ENCODE measurements around the gene MTX1.
"Not testable (repeated sequence)": the region's sequence is repeated elsewhere in the genome, so short reads cannot be mapped to it uniquely, and the experiment has no call there.

Gene MTX1

DNA sequence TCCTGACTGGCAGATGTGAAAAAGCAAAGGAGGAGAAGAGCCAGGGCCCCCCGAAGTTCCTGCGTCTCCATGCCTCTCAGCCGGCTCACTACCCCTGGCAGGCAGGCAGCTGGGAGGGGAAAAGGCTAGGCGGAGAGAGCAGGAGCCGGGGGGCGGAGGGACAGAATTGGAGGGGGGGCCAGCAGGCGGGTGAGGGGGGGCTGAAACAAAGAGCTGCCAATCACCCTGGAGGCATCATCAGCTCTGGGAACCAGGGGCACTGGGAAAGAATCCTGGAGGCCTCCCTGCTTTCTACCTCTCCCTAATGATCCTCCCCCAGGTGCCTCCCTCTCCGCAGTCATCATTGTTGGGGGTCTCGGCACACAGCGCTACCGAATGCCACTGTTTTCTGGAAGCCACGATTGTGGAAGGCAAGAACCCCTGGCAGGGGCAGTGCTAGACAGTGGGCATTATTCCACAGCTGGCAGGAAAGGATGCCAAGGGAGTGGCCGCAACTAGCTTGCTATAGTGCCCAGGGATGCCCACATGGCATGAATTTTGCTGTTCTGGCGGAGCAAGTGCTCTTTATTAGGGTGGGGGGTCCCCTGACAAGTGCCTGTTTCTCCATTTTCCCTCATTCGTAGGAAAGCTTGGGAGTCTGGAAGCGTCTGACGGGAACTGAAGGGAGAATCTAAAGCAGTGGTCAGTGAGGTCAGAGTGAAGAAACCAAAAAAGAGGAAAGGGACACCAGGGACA, 522 bp upstream of the MTX1 start, which contains the start of gene THBS3:
Gene THBS3, minus strand, starts transcription at position 92 of the 735 bp plus-strand sequence. Its CDS starts 21 bp downstream, at position 71.
- H3K4me1 Mint-ChIP-seq: peaks cover 26% of the 10 kb centered on the region
- H3K4me3 Mint-ChIP-seq: peak within 1 kb of the TSS; percentile 89
- H3K27ac Mint-ChIP-seq: peak within 1 kb of the TSS; percentile 89
- no peaks in the 10 kb centered on the region for H3K36me3 Mint-ChIP-seq
- no peaks in the 10 kb centered on the region for H3K9me3 Mint-ChIP-seq
- H3K27me3 Mint-ChIP-seq: no peaks in the 10 kb centered on the region

DNA sequence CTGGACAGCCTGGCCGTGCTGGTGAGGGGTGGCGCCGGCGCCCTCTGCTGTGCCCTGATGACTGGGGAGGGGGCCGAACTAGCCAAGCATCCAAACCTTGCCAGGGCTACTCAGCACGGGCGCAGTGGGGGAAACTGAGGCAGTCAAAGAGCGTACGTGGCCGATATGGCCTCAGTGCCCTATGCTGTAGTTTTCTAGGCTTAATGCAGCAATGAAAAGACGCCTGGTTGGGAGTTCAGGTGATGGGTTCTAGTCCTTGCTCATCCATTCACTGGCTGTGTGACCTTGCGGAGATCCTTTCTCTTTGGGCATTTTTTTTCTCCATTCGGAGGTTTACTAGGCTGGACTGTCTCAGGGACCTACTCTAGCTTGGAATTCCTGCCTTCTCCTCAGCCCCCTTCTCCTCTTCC, 822 bp downstream of the MTX1 start:
- Mint-ChIP-seq H3K4me1 (peaks cover 26% of the 10 kb centered on the region), H3K9me3 (no peaks in the 10 kb centered on the region), H3K36me3 (no peaks in the 10 kb centered on the region), H3K4me3 (peak overlapping the region; percentile 89), H3K27ac (peak overlapping the region; percentile 78), H3K27me3 (no peaks in the 10 kb centered on the region)

DNA sequence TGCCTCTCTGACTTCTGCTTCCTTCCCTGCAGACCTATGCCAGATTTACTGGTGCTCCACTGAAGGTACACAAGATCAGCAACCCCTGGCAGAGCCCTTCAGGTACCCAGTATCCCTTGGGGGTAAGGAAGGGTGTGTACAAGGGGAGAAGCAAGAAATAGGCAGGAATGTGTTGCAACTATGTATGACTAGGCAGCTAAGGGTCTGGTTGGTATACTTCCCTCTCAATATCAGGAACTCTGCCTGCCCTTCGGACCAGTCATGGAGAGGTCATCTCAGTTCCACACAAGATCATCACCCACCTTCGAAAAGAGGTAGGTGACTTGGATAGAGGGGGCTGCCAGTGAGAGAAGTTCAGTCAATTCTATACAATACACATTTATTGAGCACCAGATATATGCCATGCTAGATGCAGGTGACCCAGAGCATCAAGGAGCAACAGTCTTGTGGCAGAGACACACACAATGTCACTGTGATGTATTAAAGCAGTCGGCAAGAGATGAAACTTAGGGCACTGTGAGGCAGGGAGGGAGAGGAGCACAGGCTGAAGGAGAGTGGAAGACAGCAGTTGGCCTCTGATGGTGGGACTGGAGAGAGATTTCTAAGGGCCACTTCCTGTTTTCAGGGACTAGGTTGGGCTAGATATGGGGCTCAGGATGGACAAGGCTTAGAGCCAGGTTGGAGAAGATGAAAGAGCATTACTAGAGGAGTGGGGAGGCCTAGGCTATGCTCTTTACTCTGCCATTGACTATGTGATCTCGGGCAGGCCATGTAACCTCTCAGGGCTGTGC, 2.0 kb downstream of the MTX1 start:
- Mint-ChIP-seq H3K27me3 (no peaks in the 10 kb centered on the region), H3K4me3 (peak overlapping the region; percentile 38), H3K27ac (peak overlapping the region; percentile 13), H3K4me1 (peaks cover 26% of the 10 kb centered on the region), H3K9me3 (no peaks in the 10 kb centered on the region), H3K36me3 (no peaks in the 10 kb centered on the region)

DNA sequence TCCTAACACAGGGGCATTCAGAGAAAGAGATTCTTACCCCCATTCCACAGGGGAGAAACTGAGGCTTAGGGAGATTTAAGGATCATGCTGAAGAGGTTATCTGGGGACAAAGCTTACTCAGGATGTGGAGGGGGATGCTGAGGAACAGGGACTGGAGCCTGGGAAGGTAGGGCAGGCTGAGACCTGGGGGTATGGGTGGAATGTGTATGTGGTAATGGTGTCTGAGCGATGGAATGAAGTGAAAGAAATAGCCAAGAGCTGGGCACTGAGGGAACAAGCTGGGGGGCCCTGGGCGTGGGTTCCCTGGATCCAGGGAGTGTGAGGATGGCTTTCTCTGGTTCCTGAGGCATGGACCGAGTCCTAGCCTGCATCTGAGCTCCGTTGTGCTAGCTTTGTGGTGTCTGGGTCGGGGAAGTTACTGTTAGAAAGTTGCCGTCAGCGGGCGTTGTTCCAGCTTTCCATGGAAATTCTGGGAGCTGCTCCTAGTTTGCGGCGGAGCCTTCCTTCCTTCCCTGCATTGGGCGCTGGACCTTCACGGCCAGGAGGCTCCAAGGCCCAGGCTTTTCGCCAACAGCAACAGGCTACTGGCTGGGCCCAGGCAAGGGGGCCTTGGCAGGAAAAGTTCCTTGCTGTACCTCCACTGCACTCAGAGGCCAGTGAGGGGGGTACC, 3.0 kb downstream of the MTX1 start:
- not testable (repeated sequence) for H3K27me3 Mint-ChIP-seq, H3K4me3 Mint-ChIP-seq, H3K9me3 Mint-ChIP-seq, H3K27ac Mint-ChIP-seq, H3K36me3 Mint-ChIP-seq
- H3K4me1 Mint-ChIP-seq: peaks cover 26% of the 10 kb centered on the region

DNA sequence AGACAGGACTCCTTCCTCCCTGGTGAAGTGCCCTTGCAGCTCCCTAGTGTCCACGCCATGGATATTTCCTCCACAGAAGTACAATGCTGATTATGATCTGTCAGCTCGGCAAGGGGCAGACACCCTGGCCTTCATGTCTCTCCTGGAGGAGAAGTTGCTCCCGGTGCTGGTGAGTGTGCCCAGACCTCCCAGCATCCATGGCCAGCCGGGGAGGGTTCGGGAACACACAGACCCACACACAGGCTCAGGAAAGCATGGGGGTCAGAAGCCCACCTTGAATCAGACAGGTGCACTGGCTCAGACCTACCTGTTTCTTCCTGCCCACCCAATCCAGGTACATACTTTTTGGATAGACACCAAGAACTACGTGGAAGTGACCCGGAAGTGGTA, 3.6 kb downstream of the MTX1 start:
- H3K27ac Mint-ChIP-seq, H3K4me3 Mint-ChIP-seq, H3K27me3 Mint-ChIP-seq, H3K9me3 Mint-ChIP-seq, H3K36me3 Mint-ChIP-seq: not testable (repeated sequence)
- H3K4me1 Mint-ChIP-seq: peaks cover 22% of the 10 kb centered on the region

DNA sequence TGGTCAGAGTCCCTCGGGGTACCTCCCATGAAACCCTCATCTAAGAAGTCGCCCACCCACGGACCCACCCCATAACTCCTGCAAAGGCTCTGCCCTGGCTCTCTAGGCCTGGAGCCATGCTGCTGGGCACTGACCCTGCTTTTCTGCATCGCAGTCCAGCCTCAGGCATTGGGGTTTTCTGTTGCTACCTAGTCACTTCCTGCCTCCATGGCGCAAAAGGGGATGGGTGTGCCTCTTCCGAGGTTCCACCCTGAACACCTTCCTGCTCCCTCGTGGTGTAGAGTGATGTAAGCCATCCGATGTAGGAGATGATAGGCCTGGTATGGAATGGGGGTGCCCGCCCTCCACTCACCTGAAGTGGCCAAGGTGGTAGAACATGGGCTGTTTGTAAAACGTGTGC, 6.2 kb downstream of the MTX1 start:
- H3K9me3 Mint-ChIP-seq, H3K27ac Mint-ChIP-seq, H3K4me3 Mint-ChIP-seq, H3K36me3 Mint-ChIP-seq, H3K27me3 Mint-ChIP-seq: not testable (repeated sequence)
- peaks cover 14% of the 10 kb centered on the region for H3K4me1 Mint-ChIP-seq

DNA sequence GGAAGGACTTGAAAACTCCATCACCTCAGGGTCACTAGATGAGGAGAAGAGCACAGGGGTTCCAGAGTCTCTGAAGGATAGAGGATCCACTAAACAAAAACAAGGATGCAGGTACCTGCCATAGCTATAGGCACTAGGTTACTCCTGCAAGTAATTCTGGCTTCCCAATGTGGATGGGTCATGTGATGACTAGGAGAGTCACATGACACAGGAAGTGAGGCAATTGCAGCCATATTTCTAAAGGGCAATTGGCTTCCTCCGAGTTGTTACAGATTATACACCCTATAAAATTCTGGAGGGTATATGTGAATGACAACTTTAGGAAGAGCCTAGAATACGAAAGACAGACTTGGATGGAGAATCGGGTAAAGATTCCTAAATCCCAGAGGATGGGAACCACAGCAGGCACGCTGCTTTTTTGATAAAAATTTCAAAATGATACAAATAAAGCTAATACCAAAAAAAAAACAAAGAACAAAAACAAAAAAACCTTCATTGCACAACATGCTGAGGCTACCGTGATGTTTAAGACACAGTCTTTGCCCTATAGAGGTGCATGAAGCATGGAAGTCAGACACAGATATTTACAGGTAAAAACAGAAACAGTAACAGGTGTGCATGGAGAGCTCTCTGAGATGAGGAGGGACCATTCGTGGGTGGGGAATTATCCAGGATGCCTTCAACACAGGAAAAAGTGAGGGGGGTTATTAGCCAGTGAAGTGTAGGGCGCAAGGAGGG, 10.5 kb downstream of the MTX1 start:
- Mint-ChIP-seq H3K4me1 (peaks cover 12% of the 10 kb centered on the region), H3K36me3 (no peaks in the 10 kb centered on the region), H3K27me3 (no peaks in the 10 kb centered on the region), H3K4me3 (no peak overlapping the region), H3K27ac (peak overlapping the region; percentile 70), H3K9me3 (no peaks in the 10 kb centered on the region)

DNA sequence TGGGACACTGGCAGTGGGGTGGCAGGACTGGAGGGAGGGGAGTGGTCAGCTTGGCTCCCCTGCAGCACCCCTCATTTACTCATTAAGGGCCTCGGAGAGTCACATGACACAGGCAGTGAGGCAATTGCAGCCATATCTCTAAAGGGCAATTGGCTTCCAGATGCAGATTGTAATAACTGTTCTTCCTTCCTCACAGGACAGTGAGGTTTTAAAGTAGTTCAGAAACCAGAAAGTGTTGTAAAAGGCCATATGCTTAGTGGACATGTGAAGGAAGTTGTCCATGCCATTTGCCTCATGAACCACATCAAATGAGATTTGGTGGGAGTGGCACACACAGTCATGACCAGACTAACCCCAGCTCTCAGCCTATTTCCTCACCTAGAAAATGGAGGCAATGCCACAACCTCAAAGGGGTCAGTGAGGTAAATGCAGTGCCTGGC, 11.1 kb downstream of the MTX1 start:
- Mint-ChIP-seq H3K27me3 (no peaks in the 10 kb centered on the region), H3K9me3 (no peaks in the 10 kb centered on the region), H3K36me3 (no peaks in the 10 kb centered on the region), H3K27ac (no peak overlapping the region), H3K4me3 (no peak overlapping the region), H3K4me1 (peaks cover 12% of the 10 kb centered on the region)

DNA sequence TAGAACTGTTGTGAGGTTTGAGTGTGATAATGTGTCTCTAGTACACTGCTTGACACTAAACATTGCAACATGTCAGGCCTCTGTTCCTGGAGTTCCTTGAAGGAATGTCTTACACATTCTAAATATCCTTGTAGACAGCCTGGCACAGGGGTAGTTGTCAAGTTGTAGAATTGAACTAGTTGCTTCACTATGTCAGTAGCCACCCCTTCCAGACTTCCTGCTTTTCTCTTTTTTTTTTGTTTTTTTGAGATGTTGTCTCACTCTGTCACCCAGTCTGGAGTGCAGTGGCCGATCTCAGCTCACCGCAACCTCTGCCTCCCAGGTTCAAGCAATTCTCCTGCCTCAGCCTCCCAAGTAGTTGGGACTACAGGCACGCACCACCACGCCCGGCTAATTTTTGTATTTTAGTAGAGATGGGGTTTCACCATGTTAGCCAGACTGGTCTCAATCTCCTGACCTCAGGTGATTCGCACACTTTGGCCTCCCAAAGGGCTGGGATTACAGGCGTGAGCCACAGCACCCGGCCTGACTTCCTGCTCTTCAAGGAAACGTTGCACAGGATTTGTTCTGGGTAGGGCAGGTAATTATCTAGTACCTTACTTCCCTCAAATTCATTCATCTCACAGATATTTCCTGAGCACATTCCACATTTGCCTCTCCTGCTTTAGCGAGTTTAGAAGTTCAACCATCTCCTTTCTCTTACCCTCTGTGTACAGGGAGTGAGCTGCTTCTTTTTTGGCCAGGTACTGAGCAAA, 11.9 kb downstream of the MTX1 start:
- not testable (repeated sequence) for H3K27ac Mint-ChIP-seq, H3K36me3 Mint-ChIP-seq, H3K9me3 Mint-ChIP-seq, H3K27me3 Mint-ChIP-seq, H3K4me3 Mint-ChIP-seq
- H3K4me1 Mint-ChIP-seq: peaks cover 12% of the 10 kb centered on the region

DNA sequence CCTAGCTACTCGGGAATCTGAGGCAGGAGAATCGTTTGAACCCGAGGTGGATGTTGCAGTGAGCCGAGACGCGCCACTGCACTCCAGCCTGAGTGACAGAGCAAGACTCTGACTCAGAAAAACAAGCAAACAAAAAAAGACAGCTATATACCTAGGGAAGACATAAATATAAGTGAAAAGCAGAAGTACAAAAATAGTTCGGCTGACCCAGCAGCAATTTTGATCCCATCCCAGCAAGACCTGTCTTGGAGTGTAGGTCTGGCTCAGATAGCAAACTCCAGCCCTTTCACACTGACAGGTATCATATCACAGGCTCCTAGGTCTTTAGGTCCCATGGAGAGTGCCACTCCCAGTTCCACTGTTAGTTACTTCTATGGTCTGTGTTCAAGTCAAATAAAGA, 14.6 kb downstream of the MTX1 start:
- Mint-ChIP-seq H3K27ac (no peak overlapping the region), H3K27me3 (no peaks in the 10 kb centered on the region), H3K4me1 (peaks cover 28% of the 10 kb centered on the region), H3K4me3 (no peak overlapping the region), H3K36me3 (no peaks in the 10 kb centered on the region), H3K9me3 (no peaks in the 10 kb centered on the region)

DNA sequence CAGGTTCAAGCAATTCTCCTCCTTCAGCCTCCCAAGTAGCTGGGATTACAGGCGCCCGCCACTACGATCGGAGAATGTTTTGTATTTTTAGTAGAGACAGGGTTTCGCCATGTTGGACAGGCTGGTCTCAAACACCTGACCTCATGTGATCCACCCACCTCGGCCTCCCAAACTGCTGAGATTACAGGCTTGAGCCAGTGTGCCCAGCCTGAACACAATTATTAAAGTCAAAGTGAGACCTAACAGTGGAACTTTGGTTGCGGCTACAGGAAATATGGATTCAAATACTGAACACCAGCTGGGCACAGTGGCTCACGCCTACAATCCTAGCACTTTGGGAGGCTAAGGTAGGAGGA, 16.9 kb downstream of the MTX1 start:
- not testable (repeated sequence) for H3K9me3 Mint-ChIP-seq, H3K27me3 Mint-ChIP-seq, H3K27ac Mint-ChIP-seq, H3K36me3 Mint-ChIP-seq
- Mint-ChIP-seq H3K4me1 (peaks cover 22% of the 10 kb centered on the region), H3K4me3 (peak overlapping the region; percentile 36)

DNA sequence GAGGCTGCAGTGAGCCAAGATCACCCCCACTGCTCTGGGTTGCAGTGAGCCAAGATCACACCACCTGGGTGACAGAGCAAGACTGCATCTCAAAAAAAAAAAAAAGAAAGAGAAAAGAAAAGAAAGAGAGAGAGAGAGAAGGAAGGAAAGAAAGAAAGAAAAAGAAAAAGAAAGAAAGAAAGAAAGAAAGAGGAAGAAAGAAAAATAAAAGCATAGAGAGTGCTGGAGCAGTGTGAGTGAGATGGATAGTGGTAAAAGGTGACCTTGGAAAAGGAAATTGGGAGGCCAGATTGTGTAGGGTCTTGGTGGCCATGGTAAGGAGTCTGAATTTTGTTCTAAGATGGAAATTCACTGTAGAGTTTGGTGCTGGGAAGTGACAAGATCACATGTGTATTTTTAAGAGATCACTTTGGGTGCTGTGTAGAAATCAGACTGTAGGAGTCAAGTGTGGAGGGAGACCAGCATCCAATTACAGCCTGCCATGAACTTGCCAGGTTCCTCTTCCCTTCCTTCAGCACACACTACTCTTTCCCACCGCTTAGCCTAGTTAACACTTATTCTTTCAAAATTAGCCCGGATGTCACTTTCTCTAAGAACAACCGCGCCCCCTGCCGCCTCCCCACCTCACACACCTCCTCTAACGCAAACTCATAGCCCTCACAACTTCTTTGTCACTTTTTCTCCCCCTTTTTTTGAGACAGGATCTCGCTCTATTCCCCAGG, 17.9 kb downstream of the MTX1 start:
- Mint-ChIP-seq H3K27ac (peak overlapping the region; percentile 95), H3K9me3 (no peaks in the 10 kb centered on the region), H3K4me1 (peaks cover 22% of the 10 kb centered on the region), H3K4me3 (peak overlapping the region; percentile 93), H3K36me3 (no peaks in the 10 kb centered on the region), H3K27me3 (no peaks in the 10 kb centered on the region)

DNA sequence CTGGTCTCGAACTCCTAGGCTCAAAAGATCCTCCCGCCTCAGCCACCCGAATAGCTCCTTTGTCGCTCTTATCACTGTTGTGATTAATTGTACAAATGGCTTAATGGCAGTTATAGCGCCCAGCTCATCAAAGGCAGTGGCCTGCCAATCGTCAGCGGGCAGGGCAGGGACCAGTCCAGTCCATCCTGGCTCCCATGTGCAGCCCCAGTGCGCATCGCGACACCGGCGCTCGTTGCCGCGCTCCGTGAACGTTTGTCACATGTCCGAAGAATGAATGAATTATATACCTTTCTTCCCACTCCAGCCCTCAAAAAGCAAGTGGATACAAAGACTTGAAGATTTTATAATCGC, 18.4 kb downstream of the MTX1 start:
- H3K9me3 Mint-ChIP-seq: no peaks in the 10 kb centered on the region
- peak overlapping the region; percentile 93 for H3K4me3 Mint-ChIP-seq
- no peaks in the 10 kb centered on the region for H3K36me3 Mint-ChIP-seq
- H3K4me1 Mint-ChIP-seq: peaks cover 22% of the 10 kb centered on the region
- peak overlapping the region; percentile 95 for H3K27ac Mint-ChIP-seq
- H3K27me3 Mint-ChIP-seq: no peaks in the 10 kb centered on the region

DNA sequence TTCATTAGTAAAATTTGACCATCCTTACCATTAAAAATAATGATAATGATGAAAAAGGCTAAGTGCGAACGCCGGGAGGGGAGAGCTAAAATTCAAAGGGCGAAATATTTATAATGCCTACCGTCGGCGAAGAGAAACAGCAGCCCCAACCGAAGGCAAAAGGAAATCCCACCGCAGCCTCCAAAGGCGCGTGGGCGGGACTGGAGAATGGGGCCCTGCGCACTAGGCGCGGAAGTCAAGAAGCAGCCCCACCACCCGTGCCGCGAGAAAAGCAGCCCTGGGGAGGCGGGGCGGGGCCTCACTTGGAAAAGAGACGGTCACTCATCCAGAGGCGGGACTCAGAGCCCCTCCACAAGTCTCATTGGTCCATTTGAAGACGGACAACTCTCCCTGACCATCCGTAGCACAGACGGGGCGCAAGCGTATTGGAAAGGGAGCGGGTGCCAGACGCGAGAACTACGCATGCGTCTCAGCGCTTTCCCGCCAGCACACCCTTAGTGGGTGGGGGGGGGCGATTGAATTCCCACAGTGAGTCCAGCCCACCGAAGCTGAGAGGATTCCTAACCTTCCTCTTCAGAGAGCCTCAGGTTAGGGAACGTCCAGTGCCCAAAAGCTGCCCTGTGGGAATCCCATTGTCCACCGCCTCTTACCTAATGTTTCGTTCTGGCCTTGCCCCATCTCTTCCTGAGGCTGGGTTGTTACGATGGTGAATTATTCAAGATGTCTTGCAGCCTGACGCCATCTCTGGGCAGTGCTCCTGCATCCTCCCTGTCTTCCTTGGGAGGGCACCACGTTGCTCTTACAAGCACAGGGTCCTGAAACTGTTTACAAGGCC, 19.0 kb downstream of the MTX1 start:
- no peaks in the 10 kb centered on the region for H3K27me3 Mint-ChIP-seq
- H3K9me3 Mint-ChIP-seq: no peaks in the 10 kb centered on the region
- H3K36me3 Mint-ChIP-seq: no peaks in the 10 kb centered on the region
- peak overlapping the region; percentile 95 for H3K27ac Mint-ChIP-seq
- peak overlapping the region; percentile 93 for H3K4me3 Mint-ChIP-seq
- H3K4me1 Mint-ChIP-seq: peaks cover 22% of the 10 kb centered on the region
